ENCODE results near the gene FCN1. TPM values are rescaled to one million over a fixed set of nuclear protein-coding genes. Genes with fewer than 3 reads are reported as not detected.
A peak's percentile ranks its signal among the peaks of the same experiment; 100 is the strongest.

Gene FCN1
- polyA plus RNA-seq, 3 donors = 2,884 to 7,680 (median 6,268) TPM

DNA sequence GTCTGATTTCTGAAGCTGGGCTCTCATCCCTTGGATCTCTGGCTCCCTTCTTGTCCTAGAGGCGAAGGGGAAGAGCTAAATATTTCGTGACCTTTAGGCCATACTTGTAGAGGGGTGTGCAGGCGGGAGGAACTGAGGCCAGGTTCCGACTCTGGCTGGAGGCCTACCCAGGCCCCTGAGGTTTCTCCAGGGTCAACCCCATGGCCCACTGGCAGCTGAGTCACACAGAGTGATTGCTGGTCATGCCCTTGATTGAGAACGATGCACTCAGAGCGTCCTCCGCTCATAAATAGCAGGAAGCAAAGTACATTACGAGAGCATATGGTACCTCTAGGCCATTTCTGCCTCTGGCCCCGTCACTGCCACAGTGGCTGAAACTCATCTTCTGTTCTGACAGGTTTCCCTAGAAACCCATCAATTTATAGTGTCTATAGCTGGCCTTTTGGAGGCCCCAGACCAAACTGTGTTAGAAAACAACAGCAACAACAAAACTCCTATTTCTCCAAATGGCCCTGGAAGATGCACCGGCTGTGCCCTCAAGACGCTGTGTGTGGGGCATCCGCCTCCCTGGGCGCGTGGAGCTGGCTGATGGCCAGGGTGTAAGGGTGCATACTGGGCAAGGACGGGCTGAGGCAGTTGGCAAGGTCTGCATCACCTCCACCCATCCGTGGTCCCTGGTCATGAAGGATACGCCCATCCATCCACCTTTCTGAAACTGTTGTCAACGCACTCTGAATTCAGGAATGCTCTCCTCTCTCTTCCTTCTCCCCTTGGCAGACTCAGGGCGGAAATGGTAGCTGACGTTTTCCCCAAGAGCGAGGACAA is 32.9 kb upstream of the FCN1 start:
- Mint-ChIP-seq H3K36me3 (peaks cover 0 to 6% of the 10 kb centered on the region in 2 donors), H3K27me3 (ENCODE audit: low read depth in 3 of 3) (peaks cover 26 to 32% (median 26%) of the 10 kb centered on the region in 3 donors), H3K9me3 (peaks cover 0 to 10% (median 5%) of the 10 kb centered on the region in 7 donors), H3K4me3 (peak overlapping the region in 1 of 2 donors; percentile 50), H3K4me1 (peaks cover 2% of the 10 kb centered on the region), H3K27ac (no peak overlapping the region)
- Histone ChIP-seq H3K4me2 (replicated peaks; ENCODE audit: extremely low read depth, low read length, poor library complexity, severe bottlenecking) (no peak overlapping the region), H3K9me3 (replicated peaks in 1 of 2; ENCODE audit: control insufficient read depth in 1 of 2, insufficient read depth in 1 of 2, low read length in 2 of 2) (peaks cover 3 to 4% of the 10 kb centered on the region in 2 donors), H3K4me3 (replicated peaks in 1 of 3; ENCODE audit: low read depth in 2 of 3, low read length in 3 of 3) (no peak overlapping the region), H4K20me1 (ENCODE audit: insufficient read depth, low read length) (no peaks in the 10 kb centered on the region), H3K9ac (ENCODE audit: insufficient read depth, low read length, poor library complexity, severe bottlenecking) (no peak overlapping the region), H3K79me2 (ENCODE audit: insufficient read depth, low read length) (no peaks in the 10 kb centered on the region), H2AFZ (ENCODE audit: insufficient read depth, low read depth, low read length, poor library complexity, severe bottlenecking) (no peak overlapping the region), H3K27me3 (ENCODE audit: control insufficient read depth in 2 of 2, insufficient read depth in 2 of 2, low read length in 2 of 2) (peaks cover 0 to 16% of the 10 kb centered on the region in 2 donors), H3K36me3 (replicated peaks in 1 of 2; ENCODE audit: control insufficient read depth in 1 of 2, insufficient read depth in 2 of 2, low read length in 2 of 2) (no peaks in the 10 kb centered on the region), H3K27ac (ENCODE audit: low read depth in 1 of 2, low read length in 2 of 2) (no peak overlapping the region), H3K4me1 (ENCODE audit: control insufficient read depth in 1 of 2, insufficient read depth in 2 of 2, low read length in 2 of 2) (no peaks in the 10 kb centered on the region)
- WGBS (ENCODE audit: insufficient coverage) = 97% methylated on average over 13 of the region's 21 CpGs
- intact Hi-C loops (cut with micrococcal nuclease) = no loop called here
- DNase-seq = no peak
- TF ChIP-seq, protein P1, sequence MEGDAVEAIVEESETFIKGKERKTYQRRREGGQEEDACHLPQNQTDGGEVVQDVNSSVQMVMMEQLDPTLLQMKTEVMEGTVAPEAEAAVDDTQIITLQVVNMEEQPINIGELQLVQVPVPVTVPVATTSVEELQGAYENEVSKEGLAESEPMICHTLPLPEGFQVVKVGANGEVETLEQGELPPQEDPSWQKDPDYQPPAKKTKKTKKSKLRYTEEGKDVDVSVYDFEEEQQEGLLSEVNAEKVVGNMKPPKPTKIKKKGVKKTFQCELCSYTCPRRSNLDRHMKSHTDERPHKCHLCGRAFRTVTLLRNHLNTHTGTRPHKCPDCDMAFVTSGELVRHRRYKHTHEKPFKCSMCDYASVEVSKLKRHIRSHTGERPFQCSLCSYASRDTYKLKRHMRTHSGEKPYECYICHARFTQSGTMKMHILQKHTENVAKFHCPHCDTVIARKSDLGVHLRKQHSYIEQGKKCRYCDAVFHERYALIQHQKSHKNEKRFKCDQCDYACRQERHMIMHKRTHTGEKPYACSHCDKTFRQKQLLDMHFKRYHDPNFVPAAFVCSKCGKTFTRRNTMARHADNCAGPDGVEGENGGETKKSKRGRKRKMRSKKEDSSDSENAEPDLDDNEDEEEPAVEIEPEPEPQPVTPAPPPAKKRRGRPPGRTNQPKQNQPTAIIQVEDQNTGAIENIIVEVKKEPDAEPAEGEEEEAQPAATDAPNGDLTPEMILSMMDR (IDR thresholded peaks at IDR 0.05) = no peak

DNA sequence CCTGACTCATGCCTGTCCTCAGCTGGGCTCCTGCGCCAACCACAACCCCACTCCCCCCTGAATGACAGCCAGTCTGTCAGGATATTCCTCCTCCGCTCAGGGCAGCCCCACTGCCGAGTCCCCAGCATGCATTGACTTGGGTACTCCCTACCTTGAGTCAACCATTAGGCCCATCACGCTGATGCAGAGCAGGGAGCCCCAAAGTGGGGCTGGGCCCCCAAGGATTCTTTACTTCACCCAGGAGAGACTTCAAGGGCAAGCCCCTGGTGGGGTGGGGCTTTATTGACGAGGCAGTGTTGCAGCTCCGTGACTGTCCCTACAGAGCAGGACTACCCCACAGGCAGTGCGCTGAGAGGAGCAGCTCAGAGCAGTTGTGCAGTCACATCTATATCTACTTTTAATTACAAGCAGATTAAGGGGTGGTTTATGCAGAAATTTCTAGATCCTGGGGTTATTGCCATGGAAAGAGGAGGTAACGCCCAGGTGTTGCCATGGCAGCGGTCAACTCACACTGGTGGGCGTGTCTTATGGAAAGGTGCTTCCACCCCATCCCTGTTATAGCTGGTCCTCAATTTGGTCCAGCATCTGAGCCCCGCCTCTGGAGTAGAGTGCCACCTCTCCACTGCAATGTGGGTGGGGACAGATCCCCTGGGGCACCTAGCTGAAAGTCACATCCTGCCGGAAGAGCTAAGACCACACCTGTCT is 32.1 kb upstream of the FCN1 start:
- peaks cover 2% of the 10 kb centered on the region for H3K4me1 Mint-ChIP-seq
- Histone ChIP-seq H4K20me1 (ENCODE audit: insufficient read depth, low read length) (no peaks in the 10 kb centered on the region), H3K4me1 (ENCODE audit: control insufficient read depth in 1 of 2, insufficient read depth in 2 of 2, low read length in 2 of 2) (no peaks in the 10 kb centered on the region), H3K4me2 (replicated peaks; ENCODE audit: extremely low read depth, low read length, poor library complexity, severe bottlenecking) (no peak overlapping the region), H3K27ac (ENCODE audit: low read depth in 1 of 2, low read length in 2 of 2) (no peak overlapping the region), H3K27me3 (ENCODE audit: control insufficient read depth in 2 of 2, insufficient read depth in 2 of 2, low read length in 2 of 2) (peaks cover 0 to 13% of the 10 kb centered on the region in 2 donors), H3K36me3 (replicated peaks in 1 of 2; ENCODE audit: control insufficient read depth in 1 of 2, insufficient read depth in 2 of 2, low read length in 2 of 2) (no peaks in the 10 kb centered on the region), H3K79me2 (ENCODE audit: insufficient read depth, low read length) (no peaks in the 10 kb centered on the region), H3K9me3 (replicated peaks in 1 of 2; ENCODE audit: control insufficient read depth in 1 of 2, insufficient read depth in 1 of 2, low read length in 2 of 2) (peaks cover 3 to 4% of the 10 kb centered on the region in 2 donors), H3K4me3 (replicated peaks in 1 of 3; ENCODE audit: low read depth in 2 of 3, low read length in 3 of 3) (no peak overlapping the region), H2AFZ (ENCODE audit: insufficient read depth, low read depth, low read length, poor library complexity, severe bottlenecking) (no peak overlapping the region), H3K9ac (ENCODE audit: insufficient read depth, low read length, poor library complexity, severe bottlenecking) (no peak overlapping the region)
- peaks cover 29 to 35% (median 32%) of the 10 kb centered on the region in 3 donors for H3K27me3 Mint-ChIP-seq (ENCODE audit: low read depth in 3 of 3)
- H3K4me3 Mint-ChIP-seq = peak overlapping the region in 1 of 2 donors; percentile 33
- DNase-seq = no peak
- TF ChIP-seq, protein P1 (IDR thresholded peaks at IDR 0.05) = no peak
- H3K27ac Mint-ChIP-seq = no peak overlapping the region
- intact Hi-C loops (cut with micrococcal nuclease) = no loop called here
- H3K9me3 Mint-ChIP-seq = peaks cover 0 to 10% (median 5%) of the 10 kb centered on the region in 7 donors
- peaks cover 0 to 6% of the 10 kb centered on the region in 2 donors for H3K36me3 Mint-ChIP-seq
- WGBS (ENCODE audit: insufficient coverage) = 88% methylated on average over 2 of the region's 12 CpGs

Data from CD14-positive monocyte (primary cell).